ENCODE measurements around the gene RELN.

The RELN gene

DNA sequence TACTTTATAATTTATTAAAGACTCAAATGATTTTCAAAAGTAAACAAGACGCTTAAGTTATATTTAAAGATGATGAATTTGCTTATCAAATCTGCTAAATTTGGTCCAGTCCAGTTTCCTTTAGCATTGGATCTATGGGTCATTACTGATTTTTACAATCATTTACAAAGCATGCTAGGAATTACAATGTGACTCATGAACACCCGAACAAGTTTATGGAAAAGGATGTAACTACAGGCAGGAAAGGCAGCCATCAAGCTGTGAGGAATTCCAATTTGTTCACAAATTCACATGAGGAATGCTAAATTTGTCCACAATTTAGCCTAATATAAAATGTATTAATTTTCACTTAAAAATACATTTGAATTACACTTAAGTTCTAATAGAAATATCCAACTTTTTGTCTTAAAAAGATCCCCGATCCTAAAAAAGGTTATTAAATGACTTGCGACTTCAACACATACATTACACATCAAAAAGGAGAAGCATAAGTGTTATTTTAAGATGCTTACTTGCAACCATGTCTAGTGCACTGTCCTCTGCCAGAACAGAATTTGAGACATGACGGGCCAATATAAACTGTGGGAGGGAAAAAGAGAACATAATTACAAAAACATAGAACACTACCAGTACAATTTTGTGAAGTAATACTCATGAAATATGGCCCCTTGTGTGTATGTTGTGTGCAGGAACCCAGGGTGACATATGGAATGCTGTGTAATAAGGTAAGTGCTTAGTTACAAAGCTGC, 349.3 kb downstream of the RELN start:
- Histone ChIP-seq H3K27ac (ENCODE audit: low read depth, low read length) (no peak overlapping the region), H3K9me3 (ENCODE audit: control insufficient read depth in 1 of 2, low read length in 2 of 2) (peaks cover 0 to 3% of the 10 kb centered on the region in 2 donors), H3K4me1 (ENCODE audit: control insufficient read depth in 1 of 2, insufficient read depth in 2 of 2, low read length in 2 of 2) (no peaks in the 10 kb centered on the region), H3K4me3 (ENCODE audit: low read depth in 1 of 2, low read length in 2 of 2) (no peak overlapping the region), H3K27me3 (ENCODE audit: control insufficient read depth in 1 of 2, insufficient read depth in 2 of 2, low read length in 2 of 2) (no peaks in the 10 kb centered on the region), H3K36me3 (ENCODE audit: control insufficient read depth in 1 of 2, insufficient read depth in 2 of 2, low read length in 2 of 2) (no peaks in the 10 kb centered on the region), H3K9ac (ENCODE audit: low read depth in 1 of 2, low read length in 2 of 2) (no peak overlapping the region)

DNA sequence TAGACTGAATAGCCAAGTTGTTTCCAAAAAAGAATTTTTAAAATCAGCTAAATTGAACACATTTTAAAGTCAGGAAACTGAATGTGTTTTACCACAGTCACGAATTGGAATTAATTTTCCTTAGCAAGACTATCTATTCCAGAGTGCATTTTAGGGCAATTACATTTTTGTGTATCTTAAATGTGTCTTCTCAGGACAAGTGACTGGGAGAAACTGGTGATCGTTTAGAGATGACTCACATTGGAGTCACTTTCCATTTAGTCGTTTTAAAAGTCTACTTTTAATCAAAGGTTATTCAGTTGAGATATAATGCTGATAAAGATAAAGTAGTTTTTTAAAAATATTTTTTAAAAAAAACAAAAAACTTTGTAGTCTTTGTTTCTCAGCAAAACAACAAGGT, 351.7 kb downstream of the RELN start:
- Histone ChIP-seq H3K4me1 (ENCODE audit: control insufficient read depth in 1 of 2, insufficient read depth in 2 of 2, low read length in 2 of 2) (no peaks in the 10 kb centered on the region), H3K27me3 (ENCODE audit: control insufficient read depth in 1 of 2, insufficient read depth in 2 of 2, low read length in 2 of 2) (no peaks in the 10 kb centered on the region), H3K9ac (ENCODE audit: low read depth in 1 of 2, low read length in 2 of 2) (no peak overlapping the region), H3K9me3 (ENCODE audit: control insufficient read depth in 1 of 2, low read length in 2 of 2) (no peaks in the 10 kb centered on the region), H3K36me3 (ENCODE audit: control insufficient read depth in 1 of 2, insufficient read depth in 2 of 2, low read length in 2 of 2) (no peaks in the 10 kb centered on the region), H3K4me3 (ENCODE audit: low read depth in 1 of 2, low read length in 2 of 2) (no peak overlapping the region), H3K27ac (ENCODE audit: low read depth, low read length) (no peak overlapping the region)

DNA sequence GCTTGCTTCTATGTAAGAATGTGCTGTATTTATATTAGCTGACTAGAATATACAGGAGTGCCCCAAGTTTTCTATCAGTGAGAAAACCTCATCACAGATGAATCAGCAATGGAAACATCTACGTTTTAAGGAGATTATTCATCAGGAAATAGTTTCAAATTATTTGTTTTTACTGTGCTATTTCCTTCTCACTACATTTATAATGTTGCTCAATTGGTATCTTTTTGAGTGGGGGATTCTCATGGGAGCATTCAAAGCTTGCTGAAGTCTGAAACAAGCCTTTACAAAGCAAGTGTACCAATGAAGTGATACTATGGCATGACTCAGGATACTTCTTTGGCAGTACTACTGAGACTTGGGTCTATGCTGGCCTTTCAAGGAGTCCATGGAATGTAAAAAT, 352.4 kb downstream of the RELN start:
- Histone ChIP-seq H3K9me3 (ENCODE audit: control insufficient read depth in 1 of 2, low read length in 2 of 2) (no peaks in the 10 kb centered on the region), H3K4me3 (ENCODE audit: low read depth in 1 of 2, low read length in 2 of 2) (no peak overlapping the region), H3K27me3 (ENCODE audit: control insufficient read depth in 1 of 2, insufficient read depth in 2 of 2, low read length in 2 of 2) (no peaks in the 10 kb centered on the region), H3K9ac (ENCODE audit: low read depth in 1 of 2, low read length in 2 of 2) (no peak overlapping the region), H3K27ac (ENCODE audit: low read depth, low read length) (no peak overlapping the region), H3K36me3 (ENCODE audit: control insufficient read depth in 1 of 2, insufficient read depth in 2 of 2, low read length in 2 of 2) (no peaks in the 10 kb centered on the region), H3K4me1 (ENCODE audit: control insufficient read depth in 1 of 2, insufficient read depth in 2 of 2, low read length in 2 of 2) (no peaks in the 10 kb centered on the region)

DNA sequence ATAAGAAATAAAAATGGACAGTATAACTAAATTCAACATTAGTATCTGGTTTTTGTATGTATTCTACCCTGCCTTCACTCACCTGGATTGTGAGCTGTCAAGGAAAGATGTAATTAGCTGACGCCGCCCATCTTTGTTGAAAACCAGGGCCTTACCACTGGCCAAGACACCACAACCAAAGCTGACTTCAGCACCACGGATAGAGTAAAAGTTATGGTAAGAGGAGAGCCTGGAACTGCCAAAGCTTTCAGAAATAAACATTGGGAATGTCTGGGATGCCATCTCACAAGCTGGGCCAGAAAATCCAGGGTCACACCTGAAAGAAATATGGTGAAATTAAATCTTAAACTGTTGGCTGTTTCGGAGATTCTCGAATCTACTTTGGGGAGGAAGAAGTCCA, 353.3 kb downstream of the RELN start:
- H3K27me3 ChIP-seq (ENCODE audit: control insufficient read depth in 1 of 2, insufficient read depth in 2 of 2, low read length in 2 of 2): no peaks in the 10 kb centered on the region
- no peaks in the 10 kb centered on the region for H3K4me1 ChIP-seq (ENCODE audit: control insufficient read depth in 1 of 2, insufficient read depth in 2 of 2, low read length in 2 of 2)
- no peak overlapping the region for H3K4me3 ChIP-seq (ENCODE audit: low read depth in 1 of 2, low read length in 2 of 2)
- no peak overlapping the region for H3K9ac ChIP-seq (ENCODE audit: low read depth in 1 of 2, low read length in 2 of 2)
- no peaks in the 10 kb centered on the region for H3K9me3 ChIP-seq (ENCODE audit: control insufficient read depth in 1 of 2, low read length in 2 of 2)
- H3K36me3 ChIP-seq (ENCODE audit: control insufficient read depth in 1 of 2, insufficient read depth in 2 of 2, low read length in 2 of 2): no peaks in the 10 kb centered on the region
- no peak overlapping the region for H3K27ac ChIP-seq (ENCODE audit: low read depth, low read length)

DNA sequence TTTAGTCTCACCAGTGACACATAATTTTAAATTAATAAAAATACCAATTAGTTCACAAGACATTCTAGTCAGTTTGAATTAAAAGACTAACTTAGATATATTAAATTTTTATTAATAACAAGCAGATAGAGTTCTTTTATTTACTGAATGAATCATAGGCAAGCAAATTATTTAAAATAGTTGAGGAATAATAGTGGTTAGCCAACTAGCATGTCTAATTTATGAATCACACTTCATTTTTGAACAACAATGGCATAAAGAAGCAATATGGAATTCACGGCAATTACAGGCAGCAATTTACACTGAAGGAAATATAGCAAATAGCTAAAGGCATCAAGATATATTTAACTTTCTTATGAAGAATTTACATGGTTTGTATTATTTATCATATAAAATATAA, 356.5 kb downstream of the RELN start:
- no peak overlapping the region for H3K4me3 ChIP-seq (ENCODE audit: low read depth in 1 of 2, low read length in 2 of 2)
- H3K9me3 ChIP-seq (ENCODE audit: control insufficient read depth in 1 of 2, low read length in 2 of 2): no peaks in the 10 kb centered on the region
- H3K27ac ChIP-seq (ENCODE audit: low read depth, low read length): no peak overlapping the region
- no peak overlapping the region for H3K9ac ChIP-seq (ENCODE audit: low read depth in 1 of 2, low read length in 2 of 2)
- H3K4me1 ChIP-seq (ENCODE audit: control insufficient read depth in 1 of 2, insufficient read depth in 2 of 2, low read length in 2 of 2): no peaks in the 10 kb centered on the region
- no peaks in the 10 kb centered on the region for H3K27me3 ChIP-seq (ENCODE audit: control insufficient read depth in 1 of 2, insufficient read depth in 2 of 2, low read length in 2 of 2)
- no peaks in the 10 kb centered on the region for H3K36me3 ChIP-seq (ENCODE audit: control insufficient read depth in 1 of 2, insufficient read depth in 2 of 2, low read length in 2 of 2)

DNA sequence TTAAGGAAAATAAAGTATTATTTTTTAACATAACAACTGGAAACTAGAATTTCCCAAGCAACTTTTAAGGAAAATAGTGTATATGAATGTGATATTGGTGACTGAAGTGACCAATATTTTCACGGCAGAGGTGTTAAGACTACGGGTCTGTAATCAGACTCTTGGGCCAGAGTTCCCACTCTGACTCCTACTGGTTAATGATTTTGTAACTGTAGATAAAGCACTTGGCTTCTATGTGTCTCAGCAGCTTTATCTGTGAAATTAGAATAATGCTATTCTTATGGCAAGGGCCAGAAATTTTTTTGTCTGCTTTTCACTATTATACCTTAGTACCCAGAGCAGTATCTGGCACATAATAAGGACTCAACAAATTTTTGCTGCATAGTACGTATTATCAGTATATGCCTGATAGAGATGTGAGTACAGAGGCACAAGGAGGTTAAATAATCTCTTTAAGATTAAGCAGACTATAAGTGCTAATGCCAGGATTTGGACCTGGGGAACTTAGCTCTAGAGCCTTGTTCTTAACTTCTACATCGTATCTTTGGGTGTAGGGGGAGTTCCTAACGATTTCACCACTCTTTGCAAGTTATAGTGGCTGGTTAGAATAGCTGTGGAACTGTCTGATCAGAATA, 357.3 kb downstream of the RELN start:
- H3K9ac ChIP-seq (ENCODE audit: low read depth in 1 of 2, low read length in 2 of 2): no peak overlapping the region
- no peaks in the 10 kb centered on the region for H3K27me3 ChIP-seq (ENCODE audit: control insufficient read depth in 1 of 2, insufficient read depth in 2 of 2, low read length in 2 of 2)
- H3K27ac ChIP-seq (ENCODE audit: low read depth, low read length): no peak overlapping the region
- H3K9me3 ChIP-seq (ENCODE audit: control insufficient read depth in 1 of 2, low read length in 2 of 2): no peaks in the 10 kb centered on the region
- no peak overlapping the region for H3K4me3 ChIP-seq (ENCODE audit: low read depth in 1 of 2, low read length in 2 of 2)
- H3K4me1 ChIP-seq (ENCODE audit: control insufficient read depth in 1 of 2, insufficient read depth in 2 of 2, low read length in 2 of 2): no peaks in the 10 kb centered on the region
- H3K36me3 ChIP-seq (ENCODE audit: control insufficient read depth in 1 of 2, insufficient read depth in 2 of 2, low read length in 2 of 2): no peaks in the 10 kb centered on the region

DNA sequence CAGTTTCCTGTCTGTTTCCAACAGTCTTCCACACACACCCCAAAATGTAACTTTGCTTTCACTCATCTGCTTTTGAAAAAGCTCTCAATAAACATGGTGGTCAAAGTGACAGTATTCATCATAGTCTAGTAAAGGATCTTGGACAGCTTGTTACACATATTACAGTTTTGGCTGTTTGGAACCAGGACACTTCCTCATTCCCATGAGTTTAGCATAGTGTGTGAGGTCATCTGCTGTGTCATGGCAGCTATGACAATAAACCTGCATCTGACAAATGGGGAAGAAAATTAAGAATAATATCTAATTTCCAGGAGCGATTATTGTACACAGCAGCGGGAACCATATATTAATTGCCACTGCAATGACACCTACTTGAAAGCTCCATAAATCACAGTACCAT, 359.1 kb downstream of the RELN start:
- Histone ChIP-seq H3K9me3 (ENCODE audit: control insufficient read depth in 1 of 2, low read length in 2 of 2) (no peaks in the 10 kb centered on the region), H3K9ac (ENCODE audit: low read depth in 1 of 2, low read length in 2 of 2) (no peak overlapping the region), H3K27ac (ENCODE audit: low read depth, low read length) (no peak overlapping the region), H3K27me3 (ENCODE audit: control insufficient read depth in 1 of 2, insufficient read depth in 2 of 2, low read length in 2 of 2) (no peaks in the 10 kb centered on the region), H3K4me1 (ENCODE audit: control insufficient read depth in 1 of 2, insufficient read depth in 2 of 2, low read length in 2 of 2) (no peaks in the 10 kb centered on the region), H3K36me3 (ENCODE audit: control insufficient read depth in 1 of 2, insufficient read depth in 2 of 2, low read length in 2 of 2) (no peaks in the 10 kb centered on the region), H3K4me3 (ENCODE audit: low read depth in 1 of 2, low read length in 2 of 2) (no peak overlapping the region)

DNA sequence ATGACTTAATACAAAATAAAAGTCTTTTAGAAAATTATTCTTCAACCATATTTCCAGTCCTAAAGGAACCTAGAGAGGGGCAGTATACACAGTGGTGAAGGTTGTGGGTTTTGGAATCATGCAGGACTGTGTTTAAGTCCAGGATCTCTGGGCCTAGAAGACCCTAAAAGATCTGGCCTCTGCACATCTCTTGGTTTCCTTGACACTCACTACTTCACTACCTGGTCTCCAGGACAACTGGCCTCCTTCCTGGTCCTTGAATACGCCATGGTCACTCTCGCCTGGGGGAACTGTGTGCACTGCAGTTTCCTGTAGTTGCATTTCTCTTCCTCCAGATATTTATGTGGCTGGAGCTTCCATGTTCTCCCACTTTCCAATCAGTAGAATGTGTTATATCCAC, 360.7 kb downstream of the RELN start:
- H3K4me1 ChIP-seq (ENCODE audit: control insufficient read depth in 1 of 2, insufficient read depth in 2 of 2, low read length in 2 of 2): no peaks in the 10 kb centered on the region
- no peak overlapping the region for H3K27ac ChIP-seq (ENCODE audit: low read depth, low read length)
- H3K27me3 ChIP-seq (ENCODE audit: control insufficient read depth in 1 of 2, insufficient read depth in 2 of 2, low read length in 2 of 2): no peaks in the 10 kb centered on the region
- no peaks in the 10 kb centered on the region for H3K9me3 ChIP-seq (ENCODE audit: control insufficient read depth in 1 of 2, low read length in 2 of 2)
- H3K4me3 ChIP-seq (ENCODE audit: low read depth in 1 of 2, low read length in 2 of 2): no peak overlapping the region
- no peaks in the 10 kb centered on the region for H3K36me3 ChIP-seq (ENCODE audit: control insufficient read depth in 1 of 2, insufficient read depth in 2 of 2, low read length in 2 of 2)
- no peak overlapping the region for H3K9ac ChIP-seq (ENCODE audit: low read depth in 1 of 2, low read length in 2 of 2)

DNA sequence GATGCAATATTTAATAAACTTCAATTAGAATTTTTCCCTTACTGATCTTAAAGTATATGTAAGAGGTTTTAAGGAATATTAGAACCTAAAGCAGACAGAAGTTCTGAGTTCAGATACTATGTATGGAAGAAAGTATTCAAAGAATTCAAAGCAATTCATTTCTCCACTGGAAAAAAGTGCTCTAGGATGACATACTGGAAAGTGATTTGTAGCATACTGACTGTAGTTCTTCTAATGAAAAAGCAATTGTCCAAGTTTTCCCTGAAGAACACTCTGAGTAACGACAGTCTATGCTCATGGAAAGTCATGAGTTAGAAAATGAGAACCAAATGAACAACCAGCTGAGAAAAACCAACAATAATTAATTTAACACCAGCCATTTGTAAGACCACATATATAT, 362.7 kb downstream of the RELN start:
- no peak overlapping the region for H3K9ac ChIP-seq (ENCODE audit: low read depth in 1 of 2, low read length in 2 of 2)
- H3K27me3 ChIP-seq (ENCODE audit: control insufficient read depth in 1 of 2, insufficient read depth in 2 of 2, low read length in 2 of 2): no peaks in the 10 kb centered on the region
- H3K4me1 ChIP-seq (ENCODE audit: control insufficient read depth in 1 of 2, insufficient read depth in 2 of 2, low read length in 2 of 2): no peaks in the 10 kb centered on the region
- H3K27ac ChIP-seq (ENCODE audit: low read depth, low read length): no peak overlapping the region
- no peaks in the 10 kb centered on the region for H3K36me3 ChIP-seq (ENCODE audit: control insufficient read depth in 1 of 2, insufficient read depth in 2 of 2, low read length in 2 of 2)
- H3K9me3 ChIP-seq (ENCODE audit: control insufficient read depth in 1 of 2, low read length in 2 of 2): no peaks in the 10 kb centered on the region
- no peak overlapping the region for H3K4me3 ChIP-seq (ENCODE audit: low read depth in 1 of 2, low read length in 2 of 2)

DNA sequence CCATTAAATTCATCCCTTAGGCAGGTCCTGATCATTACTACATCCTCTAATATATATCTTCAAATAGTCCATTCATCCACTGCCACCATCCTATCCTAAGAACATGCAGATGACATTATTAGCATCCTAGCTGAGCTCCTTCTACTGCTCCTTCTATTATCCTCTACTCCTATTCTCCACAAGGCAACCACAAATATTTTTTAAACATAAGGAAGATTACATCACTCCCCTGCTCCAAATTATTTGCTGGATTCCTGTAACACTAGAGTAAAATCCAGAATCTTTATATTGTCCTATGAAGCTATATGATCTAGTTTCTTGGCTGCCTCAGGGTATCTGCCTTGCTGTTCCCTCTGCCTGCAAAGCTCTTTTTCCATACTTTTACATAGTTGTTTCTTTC, 367.2 kb downstream of the RELN start:
- Histone ChIP-seq H3K4me1 (ENCODE audit: control insufficient read depth in 1 of 2, insufficient read depth in 2 of 2, low read length in 2 of 2) (no peaks in the 10 kb centered on the region), H3K27me3 (ENCODE audit: control insufficient read depth in 1 of 2, insufficient read depth in 2 of 2, low read length in 2 of 2) (no peaks in the 10 kb centered on the region), H3K27ac (ENCODE audit: low read depth, low read length) (no peak overlapping the region), H3K9ac (ENCODE audit: low read depth in 1 of 2, low read length in 2 of 2) (no peak overlapping the region), H3K36me3 (ENCODE audit: control insufficient read depth in 1 of 2, insufficient read depth in 2 of 2, low read length in 2 of 2) (no peaks in the 10 kb centered on the region), H3K9me3 (ENCODE audit: control insufficient read depth in 1 of 2, low read length in 2 of 2) (no peaks in the 10 kb centered on the region), H3K4me3 (ENCODE audit: low read depth in 1 of 2, low read length in 2 of 2) (no peak overlapping the region)

Measured in duodenal mucosa (tissue), 2 donors.